A549 (cell line): ENCODE results near the gene SMC6. TPM values are rescaled to one million over a fixed set of nuclear protein-coding genes. Genes with fewer than 3 reads are reported as not detected.

Source experiments
- ATAC-seq, 2 experiments: fragments of 200-7000 bp in 1 of 2; fragments of >200 bp in 1 of 2; cut with Nextera tagmentation in 1 of 2; cut with Tn5 transposase in 1 of 2; 3 replicates each; pipeline versions ENCODE4 v1.8.0 to v1.9.1; 2018 to 2020; ENCODE audit warnings: mild to moderate bottlenecking in 1 of 2, moderate library complexity in 1 of 2
- CTCF ChIA-PET: fragments of 300-600 bp; sonication (Branson Sonifier 250); formaldehyde crosslinking; extraction: SDS; loops from one replicate; lab custom pipeline; 2021; ENCODE audit warnings: antibody characterized with exemption, inconsistent platforms; lab: Yijun Ruan, JAX
- POLR2A ChIA-PET: fragments of 350-600 bp; formaldehyde crosslinking; extraction: SDS; loops from one replicate; lab custom pipeline; 2021; ENCODE audit warnings: antibody characterized with exemption, inconsistent platforms; lab: Yijun Ruan, JAX
- DNase-seq, 2 experiments: peaks; one replicate each; pipeline versions ENCODE4 v3.0.0 to v3.0.0-alpha.2; 2011 to 2016; ENCODE audit warnings: low read depth in 1 of 2, low spot score in 1 of 2
- FAIRE-seq: peaks from 2 replicates; lab custom pipeline; 2011; peaks lifted over from hg19 to GRCh38; lab: Jason Lieb, UNC
- H3K27ac ChIP-seq, 2 experiments: fragments of >200 bp; sonication (Bioruptor Twin); formaldehyde crosslinking; 3 replicates each; pipeline ENCODE4 v1.5.1; 2016 to 2017
- H3K4me1 ChIP-seq: fragments of >200 bp; sonication (Bioruptor Twin); formaldehyde crosslinking; 3 replicates; pipeline ENCODE4 v1.6.1; 2016
- H3K4me2 ChIP-seq: fragments of >200 bp; sonication (Bioruptor Twin); formaldehyde crosslinking; 3 replicates; pipeline ENCODE4 v1.6.1; 2016
- H3K4me3 ChIP-seq: fragments of >200 bp; sonication (Bioruptor Twin); formaldehyde crosslinking; 3 replicates; pipeline ENCODE4 v1.5.1; 2016
- H3K9me3 ChIP-seq: fragments of >200 bp; sonication (Bioruptor Twin); formaldehyde crosslinking; 3 replicates; pipeline ENCODE4 v1.6.1; 2016
- BHLHE40 ChIP-seq: IDR thresholded peaks from 2 replicates; pipeline ENCODE4 v1.6.1; 2012; ENCODE audit warnings: low read depth, low read length, inconsistent platforms
- CBX8 ChIP-seq: fragments of 200-600 bp; sonication (generic); IDR thresholded peaks from 2 replicates; pipeline ENCODE4 v1.6.1; 2016
- CEBPB ChIP-seq, 2 experiments: fragments of >200 bp in 1 of 2; sonication (Bioruptor Twin) in 1 of 2; formaldehyde crosslinking in 1 of 2; IDR thresholded peaks; 2 replicates each; pipeline ENCODE4 v1.6.1; 2012 to 2016
- CHD2 ChIP-seq: fragments of 150-350 bp; IDR thresholded peaks from 2 replicates; pipeline ENCODE4 v1.6.1; 2014; ENCODE audit warnings: low read length; ENCODE audit not compliant: partially characterized antibody
- FOXS1 ChIP-seq: fragments of 250-450 bp; sonication (Bioruptor Pico); IDR thresholded peaks from 2 replicates; pipeline ENCODE4 v1.5.0; 2020; ENCODE audit warnings: mild to moderate bottlenecking, moderate library complexity
- HDAC2 ChIP-seq: fragments of 200-600 bp; sonication (generic); IDR thresholded peaks from 2 replicates; pipeline ENCODE4 v1.6.1; 2016
- HEYL ChIP-seq: fragments of 250-450 bp; sonication (Bioruptor Pico); IDR thresholded peaks from 2 replicates; pipeline ENCODE4 v1.8.0; 2021; ENCODE audit warnings: mild to moderate bottlenecking, moderate library complexity
- HOXA7 ChIP-seq: fragments of 250-450 bp; sonication (Bioruptor Pico); IDR thresholded peaks from 2 replicates; pipeline ENCODE4 v1.5.0; 2020; ENCODE audit warnings: mild to moderate bottlenecking, moderate library complexity
- HOXB5 ChIP-seq: fragments of 250-450 bp; sonication (Bioruptor Pico); IDR thresholded peaks from 2 replicates; pipeline ENCODE4 v1.5.0; 2020; ENCODE audit warnings: mild to moderate bottlenecking, moderate library complexity
- KDM5A ChIP-seq: fragments of 200-600 bp; sonication (generic); IDR thresholded peaks from 2 replicates; pipeline ENCODE4 v1.6.1; 2016; ENCODE audit warnings: antibody characterized with exemption, mild to moderate bottlenecking
- MYC ChIP-seq: IDR thresholded peaks from 2 replicates; pipeline ENCODE4 v1.6.1; 2012; ENCODE audit warnings: mild to moderate bottlenecking, inconsistent platforms, low read length, improper control_type of control experiment, borderline replicate concordance
- NFE2L2 ChIP-seq: fragments of 150-350 bp; conservative IDR thresholded peaks from 2 replicates; pipeline ENCODE4 v1.6.1; 2014; ENCODE audit warnings: low read length
- POLR2AphosphoS2 ChIP-seq: conservative IDR thresholded peaks from 2 replicates; pipeline ENCODE4 v1.6.1; 2012; ENCODE audit warnings: low read length, improper control_type of control experiment, inconsistent platforms
- RAD21 ChIP-seq, 2 experiments: fragments of >200 bp in 1 of 2; sonication (Bioruptor Twin) in 1 of 2; formaldehyde crosslinking in 1 of 2; IDR thresholded peaks in 1 of 2; conservative IDR thresholded peaks in 1 of 2; 2 replicates in 1 of 2; 3 replicates in 1 of 2; pipeline ENCODE4 v1.6.1; 2012 to 2018; ENCODE audit warnings: inconsistent platforms in 1 of 2
- RCOR1 ChIP-seq: fragments of 150-350 bp; IDR thresholded peaks from 2 replicates; pipeline ENCODE4 v1.6.1; 2014; ENCODE audit warnings: antibody characterized with exemption, low read length, low read depth
- SMC3 ChIP-seq: fragments of >200 bp; sonication (Bioruptor Twin); formaldehyde crosslinking; IDR thresholded peaks from 3 replicates; pipeline ENCODE4 v1.6.1; 2018; ENCODE audit warnings: inconsistent platforms
- TFCP2L1 ChIP-seq: fragments of 250-450 bp; sonication (Bioruptor Pico); IDR thresholded peaks from 2 replicates; pipeline ENCODE4 v1.5.0; 2021; ENCODE audit warnings: mild to moderate bottlenecking
- WGBS: methylation state at CpG from one replicate; pipeline ENCODE4 v1.1.6; 2017; ENCODE audit errors: missing lambda C conversion rate; 5-methylcytosine and 5-hydroxymethylcytosine counted together
- polyA plus RNA-seq, 4 experiments: library from polyadenylated mRNA; depleted of rRNA in 3 of 4; stranded (reverse); fragments of >200 nt; fragmentation: RNase III in 1 of 4; extraction: RNeasy Plus Mini Kit Qiagen cat#74134 plus additional on column Dnase treatment in 1 of 4; gene quantifications; 2 replicates in 3 of 4; 3 replicates in 1 of 4; pipeline ENCODE4 v1.2.3, GENCODE V29; 2011 to 2017
- TF ChIP-seq, protein P1 (sequence below): fragments of >200 bp; sonication (Bioruptor Twin); formaldehyde crosslinking; IDR thresholded peaks from 3 replicates; pipeline ENCODE4 v1.5.1; 2016
- TF ChIP-seq, protein P2 (sequence below): fragments of >200 bp; sonication (Bioruptor Twin); formaldehyde crosslinking; IDR thresholded peaks from 3 replicates; pipeline ENCODE4 v1.6.1; 2016
- TF ChIP-seq, protein P3 (sequence below): fragments of 250-450 bp; sonication (Bioruptor Pico); IDR thresholded peaks from 2 replicates; pipeline ENCODE4 v1.5.0; 2021; ENCODE audit warnings: mild to moderate bottlenecking, moderate library complexity, borderline replicate concordance

Gene SMC6
- polyA plus RNA-seq, 2 of the 4 experiments (the other 2 are of a cell fraction) = 29.9 to 51.6 TPM

DNA sequence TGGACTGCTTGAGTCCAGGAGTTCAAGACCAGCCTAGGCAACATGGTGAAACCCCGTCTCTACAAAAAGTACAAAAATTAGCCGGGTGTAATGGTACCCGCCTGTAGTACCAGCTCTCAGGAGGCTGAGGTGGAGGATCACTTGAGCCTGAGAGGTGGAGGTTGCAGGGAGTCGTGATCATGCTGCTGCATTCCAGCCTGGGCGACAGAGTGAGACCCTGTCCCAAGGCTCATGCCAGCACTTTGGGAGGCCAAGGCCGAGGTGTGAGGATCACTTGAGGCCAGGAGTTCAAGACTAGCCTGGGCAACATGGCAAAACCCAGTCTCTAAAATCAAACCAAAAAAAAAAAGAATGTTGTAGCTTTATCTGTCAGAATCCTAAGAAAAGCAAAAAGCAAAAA lies 25.4 kb downstream of the SMC6 start:
- ChIA-PET CTCF (interaction anchor here (1.8 kb wide), 1 partner anchor 9 kb away, joined by 12 read pairs; no protein-coding TSS in a partner anchor), POLR2A (no interaction called here)
- no peak overlapping the region for H3K27ac ChIP-seq
- H3K9me3 ChIP-seq = no peaks in the 10 kb centered on the region
- 94% methylated on average over 6 of the region's 6 CpGs for WGBS
- no peak overlapping the region for H3K4me3 ChIP-seq
- TF ChIP-seq TFCP2L1 = no peak
- no peak for TF ChIP-seq HDAC2
- no peak for TF ChIP-seq KDM5A
- TF ChIP-seq RCOR1 = no peak
- TF ChIP-seq HOXB5 (CRISPR knock-in tag) = no peak
- TF ChIP-seq FOXS1 (CRISPR knock-in tag) = no peak
- no peak for TF ChIP-seq CBX8
- no peak for TF ChIP-seq SMC3
- no peak for TF ChIP-seq CHD2
- TF ChIP-seq NFE2L2 = no peak
- no peak for TF ChIP-seq BHLHE40
- no peak for TF ChIP-seq CEBPB (IDR thresholded peaks at IDR 0.05)
- TF ChIP-seq HOXA7 (CRISPR knock-in tag) = no peak
- H3K4me1 ChIP-seq = no peaks in the 10 kb centered on the region
- no peak overlapping the region for H3K4me2 ChIP-seq
- FAIRE-seq (no peak), DNase-seq (no peak), ATAC-seq (no peak)

DNA sequence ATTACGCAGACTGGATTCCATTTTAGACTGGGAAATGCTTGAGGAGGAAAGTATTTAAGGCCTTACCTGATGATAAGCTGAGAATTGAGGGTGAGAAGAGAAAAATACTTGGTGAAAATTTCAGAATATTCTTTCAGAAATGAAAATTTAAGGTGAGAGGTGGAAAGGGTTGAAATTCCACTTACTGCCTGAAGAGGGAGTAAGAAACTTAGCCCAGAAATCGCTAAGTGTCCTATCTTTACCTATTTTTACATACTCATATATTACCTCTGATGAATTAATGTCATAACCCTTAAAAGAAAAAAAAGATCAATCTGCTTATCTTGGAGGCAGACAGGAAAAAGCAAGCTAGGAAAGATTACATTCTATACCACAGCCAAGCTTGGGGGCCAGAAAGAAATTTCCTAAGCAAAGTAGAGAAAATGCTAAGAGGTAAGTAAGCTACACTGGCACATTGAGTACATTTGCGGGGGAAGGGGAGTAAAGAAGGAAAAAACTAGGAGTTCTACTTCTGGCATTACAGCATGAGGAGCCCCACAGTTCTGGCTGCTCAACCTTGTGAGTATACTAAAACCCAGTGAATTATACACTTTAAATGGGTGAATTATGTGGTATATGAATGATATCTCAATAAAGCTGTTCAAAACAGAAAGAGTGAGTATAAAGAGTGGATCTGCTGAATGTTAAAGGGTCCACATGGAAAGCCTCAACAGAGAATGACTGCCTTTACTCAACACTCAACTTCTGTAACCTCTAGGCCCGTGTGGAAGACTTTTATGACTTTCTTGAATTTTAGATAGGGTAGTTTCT lies 33.8 kb downstream of the SMC6 start:
- no peaks in the 10 kb centered on the region for H3K9me3 ChIP-seq
- no peak overlapping the region for H3K27ac ChIP-seq
- no peak overlapping the region for H3K4me2 ChIP-seq
- ChIA-PET CTCF (interaction anchor here (0.7 to 3.8 kb wide), 29 partner anchors 9 to 661 kb away, joined by 3 to 31 read pairs (median 4); partner anchors contain the start of gene GEN1), POLR2A (no interaction called here)
- TF ChIP-seq, protein P1, sequence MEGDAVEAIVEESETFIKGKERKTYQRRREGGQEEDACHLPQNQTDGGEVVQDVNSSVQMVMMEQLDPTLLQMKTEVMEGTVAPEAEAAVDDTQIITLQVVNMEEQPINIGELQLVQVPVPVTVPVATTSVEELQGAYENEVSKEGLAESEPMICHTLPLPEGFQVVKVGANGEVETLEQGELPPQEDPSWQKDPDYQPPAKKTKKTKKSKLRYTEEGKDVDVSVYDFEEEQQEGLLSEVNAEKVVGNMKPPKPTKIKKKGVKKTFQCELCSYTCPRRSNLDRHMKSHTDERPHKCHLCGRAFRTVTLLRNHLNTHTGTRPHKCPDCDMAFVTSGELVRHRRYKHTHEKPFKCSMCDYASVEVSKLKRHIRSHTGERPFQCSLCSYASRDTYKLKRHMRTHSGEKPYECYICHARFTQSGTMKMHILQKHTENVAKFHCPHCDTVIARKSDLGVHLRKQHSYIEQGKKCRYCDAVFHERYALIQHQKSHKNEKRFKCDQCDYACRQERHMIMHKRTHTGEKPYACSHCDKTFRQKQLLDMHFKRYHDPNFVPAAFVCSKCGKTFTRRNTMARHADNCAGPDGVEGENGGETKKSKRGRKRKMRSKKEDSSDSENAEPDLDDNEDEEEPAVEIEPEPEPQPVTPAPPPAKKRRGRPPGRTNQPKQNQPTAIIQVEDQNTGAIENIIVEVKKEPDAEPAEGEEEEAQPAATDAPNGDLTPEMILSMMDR = peak; percentile 85
- TF ChIP-seq HEYL (CRISPR knock-in tag) = no peak
- peak; percentile 65 to 69 for TF ChIP-seq RAD21 (conservative IDR thresholded peaks at IDR 0.05 in 1 of 2, IDR thresholded peaks at IDR 0.05 in 1 of 2)
- no peak for TF ChIP-seq MYC
- TF ChIP-seq, protein P2, sequence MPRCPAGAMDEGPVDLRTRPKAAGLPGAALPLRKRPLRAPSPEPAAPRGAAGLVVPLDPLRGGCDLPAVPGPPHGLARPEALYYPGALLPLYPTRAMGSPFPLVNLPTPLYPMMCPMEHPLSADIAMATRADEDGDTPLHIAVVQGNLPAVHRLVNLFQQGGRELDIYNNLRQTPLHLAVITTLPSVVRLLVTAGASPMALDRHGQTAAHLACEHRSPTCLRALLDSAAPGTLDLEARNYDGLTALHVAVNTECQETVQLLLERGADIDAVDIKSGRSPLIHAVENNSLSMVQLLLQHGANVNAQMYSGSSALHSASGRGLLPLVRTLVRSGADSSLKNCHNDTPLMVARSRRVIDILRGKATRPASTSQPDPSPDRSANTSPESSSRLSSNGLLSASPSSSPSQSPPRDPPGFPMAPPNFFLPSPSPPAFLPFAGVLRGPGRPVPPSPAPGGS = no peak
- TF ChIP-seq SMC3 = peak; percentile 54
- TF ChIP-seq, protein P3, sequence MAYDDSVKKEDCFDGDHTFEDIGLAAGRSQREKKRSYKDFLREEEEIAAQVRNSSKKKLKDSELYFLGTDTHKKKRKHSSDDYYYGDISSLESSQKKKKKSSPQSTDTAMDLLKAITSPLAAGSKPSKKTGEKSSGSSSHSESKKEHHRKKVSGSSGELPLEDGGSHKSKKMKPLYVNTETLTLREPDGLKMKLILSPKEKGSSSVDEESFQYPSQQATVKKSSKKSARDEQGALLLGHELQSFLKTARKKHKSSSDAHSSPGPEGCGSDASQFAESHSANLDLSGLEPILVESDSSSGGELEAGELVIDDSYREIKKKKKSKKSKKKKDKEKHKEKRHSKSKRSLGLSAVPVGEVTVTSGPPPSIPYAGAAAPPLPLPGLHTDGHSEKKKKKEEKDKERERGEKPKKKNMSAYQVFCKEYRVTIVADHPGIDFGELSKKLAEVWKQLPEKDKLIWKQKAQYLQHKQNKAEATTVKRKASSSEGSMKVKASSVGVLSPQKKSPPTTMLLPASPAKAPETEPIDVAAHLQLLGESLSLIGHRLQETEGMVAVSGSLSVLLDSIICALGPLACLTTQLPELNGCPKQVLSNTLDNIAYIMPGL (CRISPR knock-in tag) = no peak
- no peak for TF ChIP-seq POLR2AphosphoS2
- WGBS = 67% methylated on average over 4 of the region's 4 CpGs
- H3K4me3 ChIP-seq = no peak overlapping the region
- peak; percentile 16 to 38 for DNase-seq
- peak; percentile 73 to 84; a peak in 5 of 6 replicates for ATAC-seq
- FAIRE-seq = peak; percentile 80
- H3K4me1 ChIP-seq = no peaks in the 10 kb centered on the region
